MM.1S (cell line): ENCODE data around the gene PCDH1.

ENCODE experiments used
- CTCF ChIP-seq: fragments of 300-600 bp; sonication (generic); IDR thresholded peaks from 2 replicates; pipeline ENCODE4 v1.5.1; 2016; ENCODE audit warnings: antibody characterized with exemption, low read length, mixed read lengths
- EZH2 ChIP-seq: fragments of 300-600 bp; sonication (generic); optimal IDR thresholded peaks from 2 replicates; pipeline ENCODE3; 2017; ENCODE audit warnings: low read depth, mild to moderate bottlenecking, antibody characterized with exemption, low read length, mixed read lengths
- EZH2phosphoT487 ChIP-seq: fragments of 300-600 bp; sonication (generic); IDR thresholded peaks from 2 replicates; pipeline ENCODE4 v1.6.1; 2018; ENCODE audit warnings: antibody characterized with exemption, low read length

GRCh38 chr5:141804475-141804874, 73.7 kb downstream of the PCDH1 start:
- TF ChIP-seq CTCF (no peak), EZH2phosphoT487 (no peak), EZH2 (no peak)
